Sigmoid colon (tissue), 7 donors: Measurements from ENCODE around the gene FKBP7. TPM values are rescaled to one million over a fixed set of nuclear protein-coding genes. Genes with fewer than 3 reads are reported as not detected.
A peak's percentile ranks its signal among the peaks of the same experiment; 100 is the strongest.

Experiments used
- DNase-seq: peaks from one replicate; pipeline ENCODE4 v3.0.0-alpha.2; 2019
- H3K27ac ChIP-seq, 4 donors: fragments of 200-600 bp; sonication (generic); one replicate each; pipeline ENCODE4 v1.5.1; 2016 to 2019; ENCODE audit warnings: mild to moderate bottlenecking in 1 of 4
- H3K27me3 ChIP-seq, 3 donors: fragments of 200-600 bp; sonication (generic); one replicate each; pipeline ENCODE4 v1.5.1; 2019; ENCODE audit warnings: mild to moderate bottlenecking in 1 of 3
- H3K36me3 ChIP-seq, 4 donors: fragments of 200-600 bp; sonication (generic); one replicate each; pipeline ENCODE4 v1.5.1; 2016 to 2019
- H3K4me1 ChIP-seq, 4 donors: fragments of 200-600 bp; sonication (generic); one replicate each; pipeline ENCODE4 v1.5.1; 2017 to 2019
- H3K4me3 ChIP-seq, 4 donors: fragments of 200-600 bp; sonication (generic); one replicate each; pipeline ENCODE4 v1.5.1; 2017 to 2019; ENCODE audit warnings: mild to moderate bottlenecking in 2 of 4, moderate library complexity in 1 of 4
- H3K9me3 ChIP-seq, 4 donors: fragments of 200-600 bp in 3 of 4; sonication (generic) in 3 of 4; one replicate each; pipeline versions ENCODE4 v1.5.1 to v1.6.1; 2013 to 2019
- CTCF ChIP-seq, 4 experiments: fragments of 450-650 bp in 3 of 4; fragments of 200-600 bp in 1 of 4; IDR thresholded peaks; one replicate each; pipeline ENCODE4 v1.5.1; 2016 to 2019; ENCODE audit warnings: antibody characterized with exemption in 4 of 4, mild to moderate bottlenecking in 3 of 4, moderate library complexity in 2 of 4
- EP300 ChIP-seq, 4 donors: sonication (generic); formaldehyde crosslinking; IDR thresholded peaks; one replicate each; pipeline ENCODE4 v1.6.1; 2017; ENCODE audit warnings: antibody characterized with exemption in 4 of 4
- POLR2A ChIP-seq, 2 donors: fragments of 450-650 bp; IDR thresholded peaks; one replicate each; pipeline ENCODE4 v1.6.1; 2016; ENCODE audit warnings: antibody characterized with exemption in 2 of 2, mild to moderate bottlenecking in 2 of 2, moderate library complexity in 2 of 2
- POLR2AphosphoS5 ChIP-seq, 4 donors: sonication (generic); formaldehyde crosslinking; IDR thresholded peaks; one replicate each; pipeline ENCODE4 v1.6.1; 2017; ENCODE audit warnings: antibody characterized with exemption in 4 of 4
- WGBS, 2 donors: extraction: QIAGEN DNeasy Blood & Tissue Kit; methylation state at CpG; one replicate each; pipeline ENCODE4 v1.1.7; 2013; 5-methylcytosine and 5-hydroxymethylcytosine counted together
- intact Hi-C: fragments of 100-400 bp; cut with DNase I; formaldehyde crosslinking; loops from one replicate; pipeline ENCODE4 v1.15.1; 2023
- polyA plus RNA-seq, 3 donors: library from polyadenylated mRNA; stranded (reverse); fragments of 200-250 nt; gene quantifications; one replicate each; pipeline ENCODE4 v1.2.3, GENCODE V29; 2013
- total RNA-seq, 4 donors: library from RNA; depleted of rRNA; stranded (reverse); fragments of >200 nt; gene quantifications; one replicate each; pipeline ENCODE4 v1.1.0, GENCODE V29; 2016
- donor health status: healthy with polysubstance abuse.
- donor health status: Bipolar disorder and iron deficiency.
- donor health status: healthy.

FKBP7 gene
- total and polyA plus RNA-seq, 7 donors, result 1.2 to 26.7 (median 19.9) TPM

- H3K9me3 ChIP-seq, result no peaks in the 10 kb centered on the region
- DNase-seq, result no peak
- intact Hi-C loops, result no loop called here
Measured at GRCh38 chr2:178452870-178453269, 25.5 kb downstream of the FKBP7 start.

GRCh38 chr2:178452334-178452733 lies 26.1 kb downstream of the FKBP7 start:
- H3K4me3 ChIP-seq, result peak overlapping the region in 2 of 4 donors; percentile 88 to 93

More at GRCh38 chr2:178452870-178453269, 25.5 kb downstream of the FKBP7 start:
- WGBS, 2 donors, result 20 to 68% methylated on average over 5 of the region's 5 CpGs
- H3K4me1 ChIP-seq, result peaks cover 0 to 39% (median 30%) of the 10 kb centered on the region in 4 donors
- no peaks in the 10 kb centered on the region for H3K27me3 ChIP-seq
- no peak for TF ChIP-seq POLR2A (IDR thresholded peaks at IDR 0.05)
- TF ChIP-seq EP300 (IDR thresholded peaks at IDR 0.05), result no peak
- no peak for TF ChIP-seq POLR2AphosphoS5 (IDR thresholded peaks at IDR 0.05)
- TF ChIP-seq CTCF (IDR thresholded peaks at IDR 0.05), result no peak
- H3K36me3 ChIP-seq, result peaks cover 0 to 11% (median 2%) of the 10 kb centered on the region in 4 donors
- no peak overlapping the region for H3K4me3 ChIP-seq
- peak overlapping the region in 2 of 4 donors; percentile 97 to 98 for H3K27ac ChIP-seq

GRCh38 chr2:178450774-178451525 lies 27.4 kb downstream of the FKBP7 start, which contains the start of the genes PJVK and PRKRA:
TSS of gene PJVK (plus strand) at chr2:178451378. CDS start at chr2:178453410, 2,032 bp downstream.
TSS of gene PRKRA (minus strand) at chr2:178451175. CDS start at chr2:178451030, 145 bp downstream.
- peak; percentile 81 to 87 for TF ChIP-seq POLR2A (IDR thresholded peaks at IDR 0.05)
- TF ChIP-seq EP300 (IDR thresholded peaks at IDR 0.05), result peak in 2 of 4 donors; percentile 29 to 36
- TF ChIP-seq CTCF (IDR thresholded peaks at IDR 0.05), result no peak
- peak; percentile 96 to 98 (median 98) for TF ChIP-seq POLR2AphosphoS5 (IDR thresholded peaks at IDR 0.05)
- H3K9me3 ChIP-seq, result no peaks in the 10 kb centered on the region
- no peaks in the 10 kb centered on the region for H3K27me3 ChIP-seq
- peak; percentile 99 for DNase-seq
- 1% methylated on average over 76 of the region's 76 CpGs for WGBS, 2 donors
- H3K4me3 ChIP-seq, result peak within 1 kb of the TSS; percentile 88 to 94 (median 93)
- H3K36me3 ChIP-seq, result peaks cover 0 to 27% (median 5%) of the 10 kb centered on the region in 4 donors
- intact Hi-C loops, result loop anchor here (1.0 to 2.0 kb wide), 2 partner anchors 27 to 72 kb away; partner anchors contain the start of gene FKBP7
- peaks cover 0 to 39% (median 33%) of the 10 kb centered on the region in 4 donors for H3K4me1 ChIP-seq
- H3K27ac ChIP-seq, result peak within 1 kb of the TSS; percentile 97 to 98 (median 98)

More at GRCh38 chr2:178452334-178452733, 26.1 kb downstream of the FKBP7 start:
- intact Hi-C loops, result no loop called here
- peak overlapping the region; percentile 97 to 98 (median 98) for H3K27ac ChIP-seq
- H3K36me3 ChIP-seq, result peaks cover 0 to 16% (median 2%) of the 10 kb centered on the region in 4 donors
- peaks cover 0 to 39% (median 33%) of the 10 kb centered on the region in 4 donors for H3K4me1 ChIP-seq
- WGBS, 2 donors, result 95 to 97% methylated on average over 2 of the region's 2 CpGs
- DNase-seq, result no peak
- TF ChIP-seq POLR2A (IDR thresholded peaks at IDR 0.05) (no peak), CTCF (IDR thresholded peaks at IDR 0.05) (no peak)
- no peaks in the 10 kb centered on the region for H3K9me3 ChIP-seq
- no peaks in the 10 kb centered on the region for H3K27me3 ChIP-seq

- Histone ChIP-seq H3K27me3 (no peaks in the 10 kb centered on the region), H3K9me3 (no peaks in the 10 kb centered on the region), H3K27ac (peak overlapping the region; percentile 97 to 98 (median 98)), H3K4me3 (peak overlapping the region; percentile 88 to 94 (median 93)), H3K4me1 (peaks cover 0 to 39% (median 33%) of the 10 kb centered on the region in 4 donors), H3K36me3 (peaks cover 0 to 32% (median 10%) of the 10 kb centered on the region in 4 donors)
- intact Hi-C loops, result loop anchor here (2.0 kb wide), 1 partner anchor 72 kb away; no protein-coding TSS in a partner anchor
- no peak for TF ChIP-seq CTCF (IDR thresholded peaks at IDR 0.05)
- no peak for TF ChIP-seq POLR2A (IDR thresholded peaks at IDR 0.05)
- no peak for TF ChIP-seq EP300 (IDR thresholded peaks at IDR 0.05)
- TF ChIP-seq POLR2AphosphoS5 (IDR thresholded peaks at IDR 0.05), result no peak
- peak; percentile 81 for DNase-seq
- 0% methylated on average over 25 of the region's 25 CpGs for WGBS, 2 donors
Measured at GRCh38 chr2:178450524-178450773, 28.0 kb downstream of the FKBP7 start.
